Choroid plexus epithelial cell (primary cell): ENCODE results near the gene PRSS23.
"Not testable (repeated sequence)": the region's sequence is repeated elsewhere in the genome, so short reads cannot be mapped to it uniquely, and the experiment has no call there.

Source experiments
- DNase-seq: peaks from one replicate; pipeline ENCODE4 v3.0.0-alpha.2; 2010; ENCODE audit warnings: low read depth
- H3K4me3 ChIP-seq: 2 replicates; pipeline ENCODE4 v1.5.1; 2011; ENCODE audit warnings: low read depth, mild to moderate bottlenecking, control low read depth, low read length, moderate library complexity
- CTCF ChIP-seq: conservative IDR thresholded peaks from 2 replicates; pipeline ENCODE4 v1.5.1; 2011; ENCODE audit warnings: low read depth, mild to moderate bottlenecking, control low read depth, inconsistent platforms, low read length, moderate library complexity

The PRSS23 gene

GRCh38 chr11:86818462-86819192, 18.3 kb downstream of the PRSS23 start:
- no peak overlapping the region for H3K4me3 ChIP-seq
- peak; percentile 89 for DNase-seq

GRCh38 chr11:86824139-86824538, 23.8 kb downstream of the PRSS23 start:
- not testable (repeated sequence) for H3K4me3 ChIP-seq, DNase-seq

More at GRCh38 chr11:86818462-86819192, 18.3 kb downstream of the PRSS23 start:
- peak; percentile 69 for TF ChIP-seq CTCF

- not testable (repeated sequence) for H3K4me3 ChIP-seq, DNase-seq
These were observed 34.0 kb downstream of the PRSS23 start for GRCh38 chr11:86834376-86834775.

GRCh38 chr11:86844762-86845508, 44.6 kb downstream of the PRSS23 start:
- not testable (repeated sequence) for DNase-seq, H3K4me3 ChIP-seq

- DNase-seq, result no peak
- no peak for TF ChIP-seq CTCF
- H3K4me3 ChIP-seq, result no peak overlapping the region
These were observed 47.8 kb downstream of the PRSS23 start for GRCh38 chr11:86848132-86848531.

- DNase-seq, result no peak
- no peak for TF ChIP-seq CTCF
- no peak overlapping the region for H3K4me3 ChIP-seq
These were observed 49.3 kb downstream of the PRSS23 start for GRCh38 chr11:86849679-86850078.
